22Rv1 (cell line): ENCODE measurements around the gene GPRIN1.

Experiments
- ZFX ChIP-seq: fragments of 450-650 bp; IDR thresholded peaks from 2 replicates; pipeline ENCODE4 v1.6.1; 2017; ENCODE audit warnings: antibody characterized with exemption, borderline replicate concordance
- TF ChIP-seq, protein P1 (sequence below): fragments of 450-650 bp; IDR thresholded peaks from 2 replicates; pipeline ENCODE4 v1.5.1; 2017; ENCODE audit warnings: mild to moderate bottlenecking

DNA sequence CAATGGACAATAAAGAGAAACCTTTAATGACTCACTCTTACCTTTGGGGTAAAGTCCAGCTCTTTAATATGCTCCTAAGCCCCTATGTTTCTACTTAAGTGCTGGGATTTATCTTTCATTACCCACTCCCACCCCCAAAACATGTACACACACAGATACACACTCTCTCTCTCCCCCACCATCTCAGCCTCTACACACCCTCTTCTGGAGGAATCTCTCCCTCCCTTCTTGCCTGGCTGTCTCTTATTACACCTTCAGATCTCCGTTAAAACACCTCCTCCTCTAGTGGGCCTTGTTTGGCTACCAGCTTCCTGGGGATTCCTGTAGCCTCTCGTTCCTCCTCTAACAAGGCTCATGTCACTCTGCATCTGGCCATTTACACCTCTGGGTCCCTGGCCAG, 6.9 kb downstream of the GPRIN1 start:
- TF ChIP-seq, protein P1, sequence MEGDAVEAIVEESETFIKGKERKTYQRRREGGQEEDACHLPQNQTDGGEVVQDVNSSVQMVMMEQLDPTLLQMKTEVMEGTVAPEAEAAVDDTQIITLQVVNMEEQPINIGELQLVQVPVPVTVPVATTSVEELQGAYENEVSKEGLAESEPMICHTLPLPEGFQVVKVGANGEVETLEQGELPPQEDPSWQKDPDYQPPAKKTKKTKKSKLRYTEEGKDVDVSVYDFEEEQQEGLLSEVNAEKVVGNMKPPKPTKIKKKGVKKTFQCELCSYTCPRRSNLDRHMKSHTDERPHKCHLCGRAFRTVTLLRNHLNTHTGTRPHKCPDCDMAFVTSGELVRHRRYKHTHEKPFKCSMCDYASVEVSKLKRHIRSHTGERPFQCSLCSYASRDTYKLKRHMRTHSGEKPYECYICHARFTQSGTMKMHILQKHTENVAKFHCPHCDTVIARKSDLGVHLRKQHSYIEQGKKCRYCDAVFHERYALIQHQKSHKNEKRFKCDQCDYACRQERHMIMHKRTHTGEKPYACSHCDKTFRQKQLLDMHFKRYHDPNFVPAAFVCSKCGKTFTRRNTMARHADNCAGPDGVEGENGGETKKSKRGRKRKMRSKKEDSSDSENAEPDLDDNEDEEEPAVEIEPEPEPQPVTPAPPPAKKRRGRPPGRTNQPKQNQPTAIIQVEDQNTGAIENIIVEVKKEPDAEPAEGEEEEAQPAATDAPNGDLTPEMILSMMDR: no peak
- TF ChIP-seq ZFX: no peak
